ENCODE results near the gene LSP1.
"Not testable (repeated sequence)": the region's sequence is repeated elsewhere in the genome, so short reads cannot be mapped to it uniquely, and the experiment has no call there.

The LSP1 gene

GRCh38 chr11:1864831-1865665, 12.2 kb downstream of the LSP1 start:
- no peak for DNase-seq (ENCODE audit: low spot score)

- DNase-seq (ENCODE audit: low spot score) = no peak
These were observed 13.3 kb downstream of the LSP1 start for GRCh38 chr11:1866226-1866625.

DNA sequence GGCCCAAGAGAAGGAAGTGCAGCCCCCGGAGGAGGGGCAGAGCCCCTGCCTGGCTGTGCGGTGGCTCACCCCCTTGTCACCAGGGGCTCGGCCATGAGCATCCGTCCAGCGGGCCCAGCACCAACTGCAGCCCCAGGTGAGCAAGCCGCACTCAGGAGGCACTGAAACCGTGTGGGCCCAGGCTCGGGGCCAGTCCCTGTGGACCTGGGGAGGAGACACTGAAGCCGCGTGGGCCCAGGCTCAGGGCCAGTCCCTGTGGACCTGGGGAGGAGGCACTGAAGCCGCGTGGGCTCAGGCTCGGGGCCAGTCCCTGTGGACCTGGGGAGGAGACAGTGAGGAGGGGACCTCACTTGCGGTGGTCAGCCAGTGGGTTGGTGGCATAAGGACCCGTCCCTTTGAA, 13.9 kb downstream of the LSP1 start:
- no peak for DNase-seq (ENCODE audit: low spot score)

DNA sequence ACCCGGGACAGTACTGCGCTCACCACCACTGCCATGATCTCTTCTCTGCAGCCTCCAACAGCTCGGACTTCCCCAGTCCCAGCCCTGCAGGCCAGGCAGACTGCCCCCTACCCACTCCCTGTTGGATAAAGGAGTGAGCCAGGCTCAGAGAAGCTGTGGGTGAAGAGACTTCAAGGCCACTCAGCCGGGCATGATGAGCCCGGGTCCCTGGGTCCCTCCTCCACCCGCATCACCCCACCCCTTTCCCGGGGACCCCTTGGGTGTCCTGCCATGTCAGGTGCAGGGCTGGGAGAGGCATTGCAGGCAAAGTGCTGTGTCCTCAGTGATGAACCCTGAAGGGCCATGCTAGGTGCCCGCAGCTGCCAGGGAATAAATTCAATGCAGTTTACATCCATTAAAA, 14.5 kb downstream of the LSP1 start:
- no peak for DNase-seq (ENCODE audit: low spot score)

GRCh38 chr11:1868056-1868635, 15.3 kb downstream of the LSP1 start:
- no peak for DNase-seq (ENCODE audit: low spot score)

DNA sequence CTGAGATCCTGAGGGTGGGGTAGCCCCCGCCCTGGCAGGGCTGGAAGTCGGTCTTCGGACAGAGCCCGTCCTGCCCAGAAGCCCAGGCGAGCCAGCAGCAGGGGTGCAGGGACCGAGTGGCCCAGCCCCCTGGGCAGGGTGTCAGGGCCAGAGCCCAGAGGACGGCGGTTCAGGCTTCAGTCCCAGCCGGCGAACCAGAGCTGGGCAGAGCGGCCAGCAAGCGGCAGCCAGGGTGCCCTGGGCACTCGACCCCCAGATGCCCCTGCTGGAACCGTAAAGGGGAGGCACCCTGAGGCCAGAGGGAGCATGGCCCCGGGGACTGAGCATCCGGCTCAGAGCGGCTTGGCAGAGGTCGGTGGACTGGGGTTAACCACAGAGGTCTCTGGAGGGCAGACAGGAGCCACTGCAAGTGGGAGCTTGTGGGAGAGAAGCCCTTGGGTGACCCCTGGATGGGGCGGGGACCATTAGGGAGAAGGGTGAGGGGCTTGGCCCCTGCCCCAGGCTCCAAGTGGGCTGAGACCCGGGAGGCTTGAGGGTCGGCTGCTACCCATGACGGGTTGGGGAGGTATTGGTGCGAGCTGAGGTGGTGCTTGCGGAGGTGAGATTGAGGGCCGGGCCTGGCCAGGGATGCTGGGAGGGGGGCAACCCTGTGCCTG, 15.9 kb downstream of the LSP1 start:
- DNase-seq (ENCODE audit: low spot score) = no peak

DNA sequence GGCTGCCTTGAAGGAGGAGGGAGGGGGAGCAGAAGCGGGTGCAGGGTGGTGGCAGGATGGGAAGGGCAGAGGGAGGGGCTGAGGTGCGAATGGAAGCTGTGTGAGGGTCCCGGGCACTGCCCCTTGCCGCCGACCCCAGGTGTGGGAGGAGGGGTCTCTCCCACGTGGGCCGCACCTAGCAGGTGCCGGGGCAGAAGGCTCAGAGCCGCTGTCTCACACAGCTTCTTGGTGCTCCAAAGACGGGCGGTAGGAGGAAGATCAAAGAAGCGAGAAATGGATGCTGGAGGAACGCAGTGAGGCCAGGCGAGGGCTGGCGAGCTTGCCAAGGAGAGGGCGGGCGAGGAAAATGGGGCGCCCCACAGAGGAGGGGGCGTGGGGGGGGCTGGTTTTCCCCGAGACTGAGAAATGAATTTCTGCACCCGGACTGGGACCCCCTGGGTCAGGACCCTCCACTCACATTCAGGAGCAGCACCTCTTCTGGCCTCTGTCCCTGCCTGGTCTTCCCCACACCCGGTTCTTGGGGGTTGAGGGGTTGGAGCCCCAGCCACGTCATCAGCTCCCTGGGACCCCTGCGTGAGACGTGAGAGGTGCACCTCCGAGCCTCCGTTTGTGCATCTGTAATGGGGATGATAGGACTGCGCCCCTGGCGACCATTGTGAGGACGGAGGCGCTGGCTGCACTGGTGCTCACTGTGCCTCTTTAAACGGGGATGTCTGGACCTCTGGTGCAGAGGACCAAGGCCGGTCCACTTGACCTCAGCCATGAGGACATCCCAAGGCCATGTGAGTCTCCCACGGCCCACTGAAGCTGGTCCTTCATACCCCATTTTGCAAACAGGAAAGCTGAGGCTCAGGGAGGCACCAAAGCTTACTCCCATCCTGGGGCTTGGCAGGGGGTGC, 16.8 kb downstream of the LSP1 start:
- DNase-seq (ENCODE audit: low spot score) = no peak

GRCh38 chr11:1870326-1870696, 17.4 kb downstream of the LSP1 start:
- DNase-seq (ENCODE audit: low spot score) = no peak

- no peak for DNase-seq (ENCODE audit: low spot score)
These were observed 18.0 kb downstream of the LSP1 start for GRCh38 chr11:1870721-1871466.

GRCh38 chr11:1871531-1871930, 18.6 kb downstream of the LSP1 start:
- no peak for DNase-seq (ENCODE audit: low spot score)

- no peak for DNase-seq (ENCODE audit: low spot score)
These were observed 19.5 kb downstream of the LSP1 start for GRCh38 chr11:1872267-1872985.

GRCh38 chr11:1873048-1873812, 20.3 kb downstream of the LSP1 start:
- DNase-seq (ENCODE audit: low spot score) = no peak

DNA sequence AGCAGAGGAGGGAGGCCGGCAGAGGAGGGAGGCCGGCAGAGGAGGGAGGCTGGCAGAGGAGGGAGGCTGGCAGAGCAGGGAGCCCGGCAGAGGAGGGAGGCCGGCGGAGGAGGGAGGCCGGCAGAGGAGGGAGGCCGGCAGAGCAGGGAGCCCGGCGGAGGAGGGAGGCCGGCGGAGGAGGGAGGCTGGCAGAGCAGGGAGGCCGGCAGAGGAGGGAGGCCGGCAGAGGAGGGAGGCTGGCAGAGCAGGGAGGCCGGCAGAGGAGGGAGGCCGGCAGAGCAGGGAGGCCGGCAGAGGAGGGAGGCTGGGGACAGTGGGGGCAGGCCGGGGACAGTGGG, 20.9 kb downstream of the LSP1 start:
- DNase-seq (ENCODE audit: low spot score) = not testable (repeated sequence)

DNA sequence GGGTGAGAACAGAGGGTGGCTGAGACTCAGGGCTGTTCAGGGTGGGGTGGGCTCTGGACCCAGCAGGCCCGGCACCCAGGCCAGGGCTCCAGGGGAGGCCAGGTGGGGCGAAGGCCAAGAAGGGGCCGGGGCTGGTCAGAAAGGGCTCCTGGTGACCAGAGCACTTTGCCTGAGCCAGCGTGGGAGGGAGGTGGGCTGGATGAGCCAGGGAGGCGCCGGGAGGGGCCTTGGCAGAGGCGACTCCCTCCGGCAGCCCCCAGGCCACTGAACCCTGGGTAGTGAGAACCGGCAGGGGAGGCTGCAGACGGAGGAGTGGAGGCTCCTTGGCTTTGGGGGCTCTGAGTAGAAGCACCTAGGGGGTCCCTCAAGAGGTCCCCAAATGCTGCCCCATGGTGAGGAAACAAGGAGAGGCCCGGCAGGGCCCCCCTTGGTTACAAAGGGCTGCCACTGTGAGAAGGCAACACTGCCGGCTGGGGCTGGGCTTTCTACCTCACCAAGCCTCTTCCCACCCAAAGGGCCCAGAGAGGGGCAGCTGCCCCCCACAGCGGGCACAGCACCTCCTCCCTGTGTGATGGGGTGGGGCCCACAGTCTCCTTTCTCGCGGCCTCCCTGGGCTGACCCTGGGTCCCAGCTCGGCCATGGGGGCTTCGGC, 21.7 kb downstream of the LSP1 start:
- not testable (repeated sequence) for DNase-seq (ENCODE audit: low spot score)

DNA sequence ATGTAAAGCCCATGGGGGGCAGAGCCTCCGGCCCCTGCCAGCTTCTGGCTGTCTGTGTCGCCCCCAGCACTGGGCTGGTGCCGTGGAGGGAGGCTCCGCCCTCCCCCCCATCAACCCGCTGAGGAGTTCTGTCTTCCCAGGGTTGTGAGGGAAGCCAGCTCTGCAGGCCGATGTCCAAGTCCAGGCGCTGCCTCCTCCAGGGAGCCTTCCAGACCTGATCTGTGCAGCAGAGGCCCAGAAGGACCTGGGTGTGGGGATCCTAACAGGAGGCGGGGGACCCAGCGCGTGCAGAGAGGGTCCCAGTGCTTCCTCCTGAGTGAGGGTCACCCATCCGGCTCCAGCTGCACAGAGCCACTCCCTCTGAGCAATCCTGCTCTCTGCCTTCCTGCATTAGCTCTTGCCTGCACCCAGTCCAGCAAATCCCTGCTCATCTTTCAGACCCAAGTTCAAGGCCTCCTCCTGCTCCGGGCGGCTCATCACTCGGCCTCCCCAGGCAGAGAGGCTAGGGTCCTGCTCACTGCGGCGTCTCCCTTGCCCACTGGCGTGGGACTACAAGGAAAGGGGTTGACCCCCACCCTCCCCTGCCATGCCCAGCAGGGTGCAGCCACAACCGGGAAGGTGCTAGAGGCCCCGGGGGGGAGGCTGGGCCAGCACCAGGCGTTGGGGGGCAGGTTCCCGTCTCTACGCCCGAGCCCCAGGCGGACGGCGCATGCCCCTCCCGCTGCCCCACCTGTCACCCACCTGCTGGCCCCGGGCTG, 22.4 kb downstream of the LSP1 start:
- DNase-seq (ENCODE audit: low spot score) = no peak

GRCh38 chr11:1875851-1876301, 23.0 kb downstream of the LSP1 start:
- not testable (repeated sequence) for DNase-seq (ENCODE audit: low spot score)

DNA sequence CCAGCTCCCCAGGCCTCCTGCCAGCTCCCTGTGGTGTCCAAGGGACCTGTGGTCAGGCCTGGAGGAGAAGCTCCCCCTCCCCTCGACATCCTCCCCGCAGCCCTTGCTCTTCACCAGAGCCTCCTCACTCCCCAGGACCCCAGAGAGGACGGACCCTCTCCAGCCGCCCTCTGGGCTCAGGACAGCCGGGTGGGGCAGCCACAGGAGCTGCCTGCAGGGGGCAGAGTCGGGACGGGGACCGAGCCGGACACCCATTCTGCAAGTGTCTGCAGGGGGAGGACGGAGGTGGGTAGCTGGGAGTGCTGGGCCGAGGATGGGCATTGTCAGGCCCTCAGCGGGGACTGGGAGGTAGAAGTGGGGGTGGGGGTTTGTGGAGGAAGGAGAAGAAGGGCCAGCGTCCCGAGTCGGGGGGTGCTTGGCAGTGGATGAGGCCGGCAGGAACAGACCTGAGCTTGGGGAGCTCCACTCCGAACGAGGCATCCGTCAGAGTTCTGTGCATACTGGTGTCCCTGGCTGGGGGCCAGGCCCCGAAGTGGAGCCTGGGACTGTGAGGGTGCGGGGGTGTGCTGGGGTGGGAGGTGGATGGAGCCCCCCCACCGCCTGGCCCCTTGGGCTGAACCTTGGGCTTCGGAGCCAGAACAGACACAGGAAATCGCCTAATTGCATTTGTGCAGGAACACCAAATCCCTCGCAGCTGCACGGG, 23.6 kb downstream of the LSP1 start:
- DNase-seq (ENCODE audit: low spot score) = peak; percentile 92

Measured in left forelimb (tissue), 1 donor.